GM19395 (cell line): ENCODE results near the gene HAUS3.

Source experiments
- ATAC-seq: cut with Tn5 transposase; IDR thresholded peaks from one replicate; pipeline ENCODE4 v1.9.1; 2021; ENCODE audit warnings: mild to moderate bottlenecking, moderate library complexity; ENCODE audit not compliant: unreplicated experiment

HAUS3 gene

DNA sequence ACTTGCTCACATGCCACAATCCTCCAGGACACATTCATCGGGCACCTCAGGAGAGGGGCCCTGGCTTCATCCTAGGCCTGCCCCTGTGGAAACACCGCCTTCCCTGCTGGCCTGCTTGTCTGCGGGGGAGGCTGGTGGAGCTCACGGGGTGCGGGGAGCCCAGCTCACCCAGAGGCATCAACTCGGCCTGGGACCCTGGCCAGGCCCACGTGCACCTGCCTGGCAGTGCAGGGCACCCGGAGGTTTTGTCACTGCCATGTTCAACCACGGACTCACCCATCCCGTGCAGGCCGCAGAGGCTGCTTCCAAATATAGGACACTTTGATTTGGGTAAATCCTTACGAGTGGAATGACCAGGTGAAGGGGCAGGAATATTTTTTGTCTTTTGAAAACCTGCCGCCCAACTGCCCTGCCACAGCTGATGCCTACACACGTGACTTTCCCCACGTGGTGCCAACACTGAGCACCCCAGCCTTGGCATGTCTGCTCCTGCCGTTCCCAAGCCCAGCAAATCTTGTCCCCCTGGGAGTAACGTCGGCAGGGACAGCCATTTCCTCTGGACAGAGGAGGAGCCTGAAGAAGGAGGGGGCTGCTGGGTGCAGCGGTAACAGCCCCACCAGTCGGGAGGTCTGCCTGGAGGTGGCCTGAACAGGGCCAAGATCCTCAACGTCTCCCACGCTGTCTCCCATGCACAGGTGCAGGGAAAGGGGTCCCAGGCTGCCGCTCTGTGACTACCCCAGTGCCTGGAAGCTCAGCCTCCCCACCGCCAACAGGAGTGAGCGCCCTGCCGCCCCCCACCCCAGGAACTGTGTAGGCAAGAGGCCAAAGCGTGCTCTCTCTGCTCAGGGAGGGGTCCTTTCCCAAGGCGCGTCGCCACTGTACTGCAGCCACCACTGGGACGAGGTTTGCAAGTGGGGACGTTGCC lies 11.5 kb upstream of the HAUS3 start:
- ATAC-seq, result no peak

DNA sequence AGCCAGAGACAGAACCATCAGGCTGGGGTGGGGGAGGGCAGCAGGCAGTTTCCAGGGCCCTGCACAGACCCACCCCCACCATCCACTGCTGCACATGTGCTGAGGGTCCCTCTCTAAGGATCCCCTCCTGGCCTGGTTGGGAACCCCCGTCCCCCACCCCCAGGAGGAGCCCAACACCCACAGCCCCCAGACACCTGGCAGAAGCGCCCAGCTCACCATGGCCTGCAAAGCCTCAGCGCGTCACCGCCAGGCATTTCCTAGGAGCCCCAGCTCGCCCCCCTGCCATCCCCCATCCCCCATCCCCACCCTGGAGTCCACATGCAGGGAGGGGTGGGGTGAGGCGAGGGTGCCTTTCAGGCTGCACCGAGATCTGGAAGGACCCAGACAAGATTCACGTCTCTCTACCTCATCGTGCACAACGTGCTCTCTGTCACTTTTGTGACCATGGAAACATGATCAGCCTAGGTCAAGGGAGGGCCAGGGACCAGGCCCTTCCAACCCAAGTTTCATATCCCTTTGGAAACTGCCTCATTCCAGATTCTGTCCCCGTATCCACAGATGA lies 10.7 kb upstream of the HAUS3 start:
- ATAC-seq, result no peak

DNA sequence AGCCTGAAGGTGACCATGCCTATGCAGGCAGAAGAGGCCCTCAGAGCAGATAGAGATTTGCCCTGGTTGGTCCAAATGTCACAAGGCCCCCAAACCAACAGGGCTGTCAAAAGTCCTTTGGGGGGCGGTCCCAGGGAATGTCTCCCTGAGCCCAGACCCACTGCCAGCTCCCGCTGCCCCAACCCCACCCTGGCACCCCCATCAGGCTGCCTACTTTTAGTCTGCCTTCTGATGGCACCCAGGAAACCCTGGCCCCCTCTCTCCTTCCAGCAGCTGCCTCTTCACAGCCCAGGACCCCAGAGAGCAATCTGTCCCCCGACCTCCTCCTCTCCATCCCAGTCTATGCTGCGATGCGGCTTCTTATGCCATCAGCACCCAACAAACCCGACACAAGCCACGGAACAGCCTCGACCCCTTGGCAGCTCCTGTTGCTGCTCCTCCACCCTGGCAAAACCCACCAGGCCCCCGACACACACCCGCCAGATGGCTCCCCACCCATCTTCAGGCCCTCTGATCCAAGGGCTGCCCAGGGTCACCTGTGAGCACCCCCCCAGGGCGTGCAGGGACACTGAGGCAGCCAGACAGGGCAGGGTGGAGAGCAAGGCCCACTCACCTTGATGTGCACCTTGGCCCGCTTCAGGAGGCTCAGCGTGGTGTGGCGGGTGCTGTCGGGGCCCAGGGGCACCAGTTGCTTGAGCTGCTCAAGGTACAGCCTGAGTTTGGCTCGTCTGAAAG lies 10.0 kb upstream of the HAUS3 start:
- ATAC-seq, result no peak

DNA sequence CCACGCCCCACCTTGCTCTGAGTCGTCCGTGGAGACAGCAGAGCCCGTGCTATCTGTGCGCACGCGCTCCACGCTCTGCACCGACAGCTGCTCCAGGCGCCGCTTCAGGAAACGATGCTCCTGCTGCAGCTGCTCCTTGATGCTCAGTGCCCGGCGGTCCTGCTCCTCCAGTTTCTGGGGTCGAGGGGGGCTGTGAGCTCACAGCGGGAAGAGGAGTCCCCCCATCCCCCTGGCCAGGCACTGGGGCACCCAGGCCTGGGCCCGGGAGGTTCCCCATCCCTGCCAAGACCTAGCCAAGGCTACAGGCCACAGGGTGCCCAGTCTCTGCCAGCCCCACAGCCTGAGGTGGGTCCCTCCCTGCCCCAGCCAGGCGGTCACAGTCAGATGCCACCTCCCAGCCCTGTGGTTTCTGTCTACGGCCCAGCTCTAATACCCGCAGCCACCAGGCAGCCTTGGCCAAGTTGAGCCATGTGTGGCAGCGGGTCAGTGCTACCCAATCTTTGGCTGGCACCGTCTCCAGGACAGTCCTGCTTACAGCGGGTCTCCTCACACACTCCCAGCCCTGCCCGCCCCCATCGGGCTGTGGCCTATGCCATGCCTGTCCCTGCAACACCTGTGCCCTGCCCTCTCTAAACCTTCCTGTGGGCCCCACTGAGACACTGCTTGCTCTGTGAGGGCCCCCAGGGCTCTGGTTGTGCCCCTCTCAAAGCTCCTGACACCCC lies 9.3 kb upstream of the HAUS3 start:
- no peak for ATAC-seq

DNA sequence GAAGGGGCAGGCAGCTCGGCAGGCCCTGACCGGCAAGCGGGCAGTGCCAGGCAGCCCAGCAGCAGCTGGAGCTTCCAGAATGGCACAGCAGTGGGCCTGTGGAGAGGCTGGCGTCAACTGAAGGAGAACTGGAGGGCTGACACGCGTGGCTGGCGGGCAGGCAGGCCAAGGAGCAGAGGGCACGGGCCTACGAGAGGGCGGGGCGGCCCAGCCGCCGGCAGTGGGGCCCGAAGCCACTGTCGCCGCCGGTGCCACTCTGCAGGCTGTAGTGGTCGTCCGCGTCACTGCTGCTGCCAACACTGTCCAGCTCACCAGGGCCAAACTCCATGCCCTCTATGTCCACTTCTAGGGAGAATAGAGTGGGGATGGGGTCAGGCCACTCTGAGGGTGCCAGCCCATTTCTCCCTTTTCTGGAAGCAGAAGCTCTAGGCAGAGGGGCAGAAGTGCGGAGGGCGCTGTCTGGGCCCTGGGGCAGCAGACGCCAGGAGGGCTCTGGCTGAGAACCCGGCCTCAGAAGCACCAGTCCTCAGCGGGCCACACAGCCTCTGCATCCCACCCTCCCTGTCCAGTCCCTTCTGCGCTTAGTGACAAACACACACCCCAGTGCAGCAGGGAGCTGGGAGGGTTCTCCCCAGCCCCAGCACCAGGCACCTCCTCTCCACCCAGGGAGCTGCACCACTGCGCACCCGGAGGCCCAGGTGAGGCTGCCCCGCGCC lies 8.6 kb upstream of the HAUS3 start:
- no peak for ATAC-seq

DNA sequence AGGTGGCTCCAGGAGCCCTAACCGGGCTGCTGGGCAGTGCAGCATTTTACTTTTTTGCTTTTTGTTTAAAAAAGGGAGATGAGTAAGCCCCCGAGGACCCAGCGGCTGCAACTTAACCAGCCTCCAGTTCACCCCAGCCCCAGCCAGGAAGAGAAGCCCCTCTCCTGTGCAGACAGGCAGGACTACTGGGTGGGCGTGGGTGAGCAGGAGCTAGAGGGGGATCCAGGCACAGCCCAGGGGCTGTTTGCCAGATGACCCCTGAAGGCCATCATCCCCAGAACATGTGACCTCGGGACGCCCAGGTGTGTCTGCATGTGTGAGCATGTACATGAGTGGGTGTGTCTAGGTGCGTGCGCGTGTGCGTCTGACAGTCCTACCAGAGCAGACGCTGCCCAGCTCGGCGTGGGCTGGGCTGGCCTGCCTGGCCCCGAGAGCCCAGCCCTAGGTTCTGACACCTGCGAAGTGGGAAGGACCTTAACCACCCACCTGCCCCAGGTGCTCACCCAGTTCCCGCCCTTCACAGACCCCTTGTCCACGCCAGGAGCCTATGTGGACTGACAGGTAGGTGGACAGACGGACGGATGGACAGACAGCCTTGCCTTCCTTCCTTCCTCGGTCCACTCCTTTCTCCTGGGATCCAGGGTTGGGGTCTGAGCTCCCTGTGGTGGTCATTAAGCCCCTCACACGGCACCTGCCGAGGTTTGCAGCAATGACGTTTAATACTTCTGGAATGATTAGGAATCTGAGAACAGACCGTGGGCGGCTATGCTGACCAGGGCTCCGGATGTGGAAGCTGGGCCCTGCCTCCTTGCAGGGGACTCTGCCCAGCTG lies 7.8 kb upstream of the HAUS3 start:
- no peak for ATAC-seq

DNA sequence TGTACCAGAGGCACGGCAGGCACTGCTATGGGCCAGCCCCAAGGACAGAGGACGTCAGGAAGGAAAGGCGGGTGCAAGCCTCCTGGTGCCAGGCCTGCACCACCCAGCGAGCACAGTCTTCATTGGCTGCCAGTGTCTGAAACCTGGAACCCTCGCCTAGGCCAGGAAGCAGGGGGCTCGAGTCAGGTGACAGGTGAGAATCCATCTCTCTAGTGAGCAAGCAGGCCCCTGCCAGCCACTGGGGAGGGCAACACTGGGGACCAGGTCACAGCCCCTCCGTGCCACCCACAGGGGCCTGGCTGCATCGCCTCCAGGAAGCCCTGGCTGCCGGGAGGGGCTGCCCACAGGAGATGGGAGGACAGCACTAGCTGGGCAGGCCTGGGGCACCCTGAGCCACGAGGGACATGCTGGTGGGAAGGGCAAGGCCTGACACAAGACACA lies 6.9 kb upstream of the HAUS3 start:
- ATAC-seq, result no peak

DNA sequence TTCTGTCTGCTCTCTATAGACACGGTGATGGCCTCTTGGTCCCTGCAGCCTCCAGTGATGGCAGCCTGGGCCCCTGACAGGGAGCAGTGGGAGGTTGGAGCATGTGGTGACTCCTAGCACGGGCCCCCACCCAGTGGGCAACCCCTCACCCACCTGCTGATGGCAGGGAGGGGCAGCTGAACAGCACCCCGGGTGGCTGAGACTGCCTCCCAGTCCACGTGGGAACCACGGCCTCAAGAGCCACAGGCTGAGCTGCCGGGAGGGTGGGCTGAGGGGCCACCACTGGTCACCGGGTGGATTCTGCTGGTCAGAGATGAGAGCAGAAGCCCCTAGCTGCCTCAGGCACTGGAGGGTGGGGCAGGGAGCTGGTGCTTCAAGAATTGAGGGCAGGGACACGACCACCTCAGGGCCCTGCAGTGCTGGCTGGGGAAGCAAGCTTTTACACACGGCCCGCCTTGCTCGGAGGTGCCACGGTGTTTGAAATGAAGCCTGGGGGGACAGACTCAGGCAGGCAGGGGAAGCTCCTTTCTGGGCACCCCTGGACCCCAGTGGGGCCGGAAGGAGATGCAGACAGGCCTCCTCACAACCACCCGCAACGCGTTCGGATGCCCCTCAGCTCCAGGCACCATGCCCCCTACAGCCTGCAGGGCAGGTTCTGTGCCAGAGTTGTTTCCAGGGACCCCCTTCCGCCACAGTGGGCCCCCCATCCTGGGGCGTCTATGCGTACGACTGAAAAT lies 6.3 kb upstream of the HAUS3 start:
- ATAC-seq, result no peak

DNA sequence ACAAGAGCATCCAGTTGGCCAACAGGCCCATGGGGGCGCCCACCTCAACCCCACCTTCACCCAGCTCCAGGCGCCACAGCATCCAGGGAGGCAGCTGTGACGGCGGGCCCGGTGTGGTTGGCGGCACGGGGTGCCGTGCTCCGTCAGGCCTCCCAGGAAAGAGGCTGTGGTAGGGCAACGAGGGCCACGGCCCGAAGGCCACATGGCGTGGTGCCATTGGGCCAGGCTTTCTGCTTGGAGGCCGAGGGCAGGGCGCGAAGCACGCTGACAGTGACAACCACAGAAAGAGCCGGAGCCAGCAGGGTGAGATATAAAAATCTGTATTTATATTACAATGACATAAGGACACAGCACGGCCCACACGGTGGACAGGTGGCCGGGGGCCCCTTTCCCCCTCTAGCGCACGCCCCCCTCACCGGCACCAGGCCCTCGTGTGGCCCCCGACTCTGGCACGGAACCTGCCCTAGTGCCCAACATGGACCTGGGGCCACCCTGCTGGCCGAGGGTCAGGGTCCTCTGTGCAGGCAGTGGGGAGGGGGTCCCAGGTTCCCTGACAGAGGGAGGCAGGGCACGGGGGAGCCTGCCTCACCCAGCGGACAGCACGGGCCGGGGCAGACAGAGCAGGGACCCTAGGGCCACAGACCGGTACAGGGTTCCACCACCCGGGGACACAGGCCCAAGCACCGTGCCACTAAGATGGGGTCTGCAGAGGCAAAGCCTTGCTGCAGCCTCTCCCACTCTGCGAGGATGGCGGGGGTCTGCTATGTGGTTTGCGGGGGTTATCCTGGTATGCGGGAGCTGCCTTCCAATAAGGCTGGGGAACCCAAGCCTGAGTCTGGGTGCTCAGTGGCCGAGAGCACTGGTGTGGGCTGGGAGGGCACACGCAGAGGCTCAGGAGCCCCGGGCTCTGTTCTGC lies 5.5 kb upstream of the HAUS3 start:
- no peak for ATAC-seq

DNA sequence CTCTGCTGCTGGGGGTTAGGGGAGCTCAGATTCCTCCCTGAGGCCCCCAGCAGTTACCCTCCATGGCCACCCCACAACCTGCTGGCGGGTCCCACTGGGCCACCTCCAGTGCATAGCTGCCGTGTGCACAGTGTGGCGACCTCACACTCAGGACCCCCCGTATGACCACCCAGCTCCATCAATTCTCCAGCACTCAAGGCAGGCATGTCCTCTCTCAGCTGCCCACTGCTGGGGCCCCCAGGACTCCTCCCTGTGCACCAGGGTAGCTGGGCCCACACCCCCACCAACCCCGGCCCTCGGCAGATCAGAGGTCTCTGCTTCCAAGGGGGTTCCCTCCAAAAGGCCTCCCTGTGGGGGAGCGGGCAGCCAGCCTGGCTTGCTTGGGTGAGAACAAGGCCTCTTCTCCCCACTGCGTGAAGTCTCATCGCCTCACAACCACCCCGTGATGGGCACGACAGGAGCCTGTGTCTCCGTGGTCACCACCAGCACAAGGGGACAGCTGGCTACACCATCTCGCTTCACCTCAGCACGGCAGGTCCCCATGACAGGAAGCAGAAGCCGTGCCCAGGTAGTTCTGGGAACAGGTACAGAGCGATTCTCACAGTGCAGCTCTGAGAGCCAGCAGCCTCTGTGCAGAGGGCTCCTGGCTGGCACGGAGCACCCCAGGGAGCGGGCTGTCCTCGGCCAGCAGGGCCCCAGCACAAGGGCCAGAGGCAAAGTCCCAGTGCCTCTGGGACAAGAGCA lies 4.6 kb upstream of the HAUS3 start:
- ATAC-seq, result no peak

DNA sequence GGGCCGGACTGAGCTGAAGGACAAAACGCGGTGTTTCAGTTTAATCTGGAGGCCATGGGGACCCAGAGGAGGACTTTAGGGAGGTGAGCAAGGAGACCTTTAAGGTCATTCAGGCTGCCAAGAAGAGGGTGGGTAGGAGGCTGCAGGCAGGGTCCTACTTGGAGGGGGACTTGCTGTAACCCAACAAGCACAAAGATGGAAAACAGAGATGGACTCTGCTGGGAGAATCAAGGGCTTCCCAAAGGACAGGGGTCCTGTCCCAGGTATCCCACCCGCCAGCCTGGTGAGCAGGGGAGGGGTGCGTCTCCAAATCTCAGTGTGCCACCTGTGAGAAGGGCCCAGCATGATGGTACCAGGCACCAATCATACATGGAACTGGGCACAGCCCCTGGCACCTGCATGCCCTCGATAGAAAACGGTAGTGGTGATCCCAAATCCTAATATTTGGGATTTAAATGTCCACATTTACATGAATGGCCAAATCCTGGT lies 3.9 kb upstream of the HAUS3 start:
- no peak for ATAC-seq

DNA sequence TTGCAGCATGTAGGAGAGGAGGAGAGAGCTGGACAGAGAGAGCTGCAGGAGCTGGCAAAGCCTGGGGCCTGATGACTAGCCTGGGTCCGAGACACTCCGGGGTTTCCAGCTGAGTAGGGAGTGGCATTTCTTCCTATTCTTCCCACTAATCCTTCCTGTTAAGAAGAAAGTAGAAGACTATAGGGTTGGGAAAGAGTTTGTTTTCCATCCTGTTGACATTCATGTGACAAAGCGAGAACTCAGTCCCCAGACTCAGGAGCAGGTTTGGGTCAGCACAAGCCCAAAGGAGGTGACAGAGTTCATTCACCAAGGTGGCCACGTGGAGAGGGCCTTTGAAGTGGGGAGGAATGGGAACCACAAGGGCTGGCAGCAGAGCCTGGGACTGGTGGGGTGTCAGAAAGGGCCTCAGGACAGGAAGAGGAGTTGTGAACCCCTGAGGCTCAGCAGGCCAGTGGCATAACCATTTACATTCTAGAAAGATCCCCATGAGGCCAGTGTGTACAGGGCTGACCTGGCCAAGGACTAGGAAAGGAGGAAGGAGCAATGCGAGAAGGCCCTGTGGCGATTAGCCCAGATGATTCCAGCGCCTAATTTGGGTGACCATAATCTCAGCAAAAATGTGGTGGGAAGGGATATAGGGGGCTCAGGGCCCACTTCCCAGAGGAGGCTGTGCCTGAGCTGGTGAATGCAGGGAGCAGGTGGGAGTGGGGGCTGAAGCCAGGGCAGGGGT lies 3.3 kb upstream of the HAUS3 start:
- no peak for ATAC-seq

DNA sequence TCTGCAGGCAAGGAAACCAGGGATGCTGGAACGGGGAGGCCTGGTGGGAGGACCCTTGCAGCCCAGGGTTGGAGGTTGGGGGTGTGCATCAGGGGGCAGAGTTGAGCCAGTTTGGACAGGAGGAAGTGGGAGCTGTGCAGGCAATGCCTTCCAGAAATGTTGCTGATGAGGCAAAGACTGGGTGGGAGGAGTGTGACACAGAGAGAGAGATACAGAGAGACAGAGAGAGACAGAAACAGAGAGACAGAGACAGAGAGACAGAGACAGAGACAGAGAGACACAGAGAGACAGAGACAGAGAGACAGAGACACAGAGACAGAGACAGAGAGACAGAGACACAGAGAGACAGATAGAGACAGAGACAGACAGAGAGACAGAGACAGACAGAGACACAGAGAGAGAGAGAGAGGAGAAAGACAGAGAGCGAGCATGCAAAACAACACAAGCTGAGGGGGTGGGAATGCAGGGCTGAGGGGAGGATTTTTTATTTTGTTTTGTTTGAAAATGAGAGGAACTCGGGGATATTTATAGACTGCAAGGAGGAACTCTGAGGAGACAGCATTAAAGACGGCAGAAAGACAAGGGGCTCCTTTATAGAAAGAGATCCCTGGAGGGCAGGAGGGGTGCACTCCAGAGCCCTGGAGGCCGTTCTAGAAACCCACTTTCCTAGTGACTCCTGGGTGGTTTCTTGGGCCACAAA lies 1.9 kb upstream of the HAUS3 start:
- no peak for ATAC-seq

DNA sequence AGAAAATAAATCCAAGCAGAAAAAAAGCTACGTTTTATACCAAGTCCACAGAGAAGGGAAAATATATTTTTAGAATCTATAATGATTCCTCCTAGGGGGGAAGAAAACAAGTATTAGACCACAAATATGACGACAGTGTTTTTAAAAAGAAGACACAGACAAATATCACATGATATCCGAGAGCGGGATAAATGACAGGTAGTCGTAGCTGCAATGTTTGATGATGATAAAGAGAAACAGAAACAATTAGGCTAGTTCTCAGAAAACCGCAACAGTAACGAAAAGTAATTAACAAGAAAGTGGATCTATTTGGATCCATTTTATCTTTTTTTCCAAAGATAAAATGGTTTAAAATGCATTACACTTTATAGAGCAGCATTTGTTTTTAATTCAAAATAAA lies 918 bp downstream of the HAUS3 start:
- ATAC-seq, result no peak

DNA sequence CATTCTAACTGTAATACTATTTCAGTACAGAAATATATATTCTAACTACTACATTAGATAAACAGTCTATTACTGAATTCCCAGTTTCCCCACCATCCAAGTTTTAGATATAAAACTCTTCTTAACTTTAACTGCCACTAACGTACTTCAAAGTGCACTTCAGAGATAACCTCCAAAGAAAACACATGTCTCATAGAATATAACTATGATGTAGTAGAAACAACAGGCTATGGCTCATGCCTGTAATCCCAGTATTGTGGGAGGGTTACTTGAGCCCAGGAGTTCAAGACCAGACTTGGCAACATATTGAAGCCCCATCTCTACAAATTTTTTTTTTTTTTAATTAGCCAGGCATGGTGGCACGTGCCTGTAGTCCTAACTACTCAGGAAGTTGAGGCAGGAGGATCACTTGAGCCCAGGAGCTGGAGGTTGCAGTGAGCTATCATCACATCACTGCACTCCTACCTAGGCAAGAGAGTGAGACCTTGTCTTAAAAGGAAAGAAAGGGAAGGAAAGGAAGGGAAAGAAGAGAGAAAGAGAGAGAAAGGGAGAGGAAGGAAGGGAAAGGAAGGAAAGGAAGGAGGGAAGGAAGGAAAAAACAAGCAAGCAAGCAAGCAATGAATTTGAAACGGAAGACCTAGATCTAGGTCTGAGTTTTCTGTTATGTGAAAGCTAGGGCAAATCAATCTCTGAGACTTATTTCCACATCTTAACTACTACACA lies 4.8 kb downstream of the HAUS3 start:
- no peak for ATAC-seq
